Heart left ventricle (tissue), 16 donors: ENCODE data around the gene SPCS2. TPM values are rescaled to one million over a fixed set of nuclear protein-coding genes. Genes with fewer than 3 reads are reported as not detected.

Experiments used
- ATAC-seq, 4 donors: fragments of 200-7000 bp; cut with Tn5 transposase; one replicate each; pipeline ENCODE4 v1.9.1; 2020 to 2022; ENCODE audit warnings: moderate library complexity in 4 of 4, mild to moderate bottlenecking in 3 of 4, moderate number of reproducible peaks in 1 of 4
- DNase-seq, 5 donors: peaks; one replicate each; pipeline ENCODE4 v3.0.0-alpha.2; 2020
- H3K27ac ChIP-seq, 12 donors: fragments of 200-600 bp; sonication (generic) in 4 of 12; one replicate each; pipeline versions ENCODE4 v1.5.0 to v1.8.0; 2016 to 2022; ENCODE audit warnings: mild to moderate bottlenecking in 2 of 12
- H3K27me3 ChIP-seq, 9 donors: fragments of 200-600 bp; sonication (generic) in 2 of 9; one replicate each; pipeline versions ENCODE4 v1.5.1 to v1.8.0; 2016 to 2022; ENCODE audit warnings: mild to moderate bottlenecking in 3 of 9
- H3K36me3 ChIP-seq, 9 donors: fragments of 200-600 bp; sonication (generic) in 2 of 9; one replicate each; pipeline versions ENCODE4 v1.5.0 to v1.8.0; 2018 to 2022; ENCODE audit warnings: mild to moderate bottlenecking in 2 of 9
- H3K4me1 ChIP-seq, 12 donors: fragments of 200-600 bp; sonication (generic) in 4 of 12; one replicate each; pipeline versions ENCODE4 v1.5.0 to v1.8.0; 2016 to 2022; ENCODE audit warnings: mild to moderate bottlenecking in 3 of 12
- H3K4me3 ChIP-seq, 12 donors: fragments of 200-600 bp; sonication (generic) in 4 of 12; one replicate each; pipeline versions ENCODE4 v1.5.0 to v1.8.0; 2017 to 2022; ENCODE audit warnings: mild to moderate bottlenecking in 9 of 12, moderate library complexity in 4 of 12
- H3K9me3 ChIP-seq, 12 donors: fragments of 200-600 bp; sonication (generic) in 4 of 12; one replicate each; pipeline versions ENCODE4 v1.5.0 to v1.8.0; 2016 to 2022; ENCODE audit warnings: mild to moderate bottlenecking in 1 of 12
- CTCF ChIP-seq, 12 donors: fragments of 200-600 bp; sonication (generic) in 4 of 12; IDR thresholded peaks; one replicate each; pipeline versions ENCODE4 v1.5.0 to v1.8.0; 2018 to 2022; ENCODE audit warnings: antibody characterized with exemption in 12 of 12, mild to moderate bottlenecking in 5 of 12
- POLR2A ChIP-seq, 2 donors: fragments of 450-650 bp; IDR thresholded peaks; one replicate each; pipeline ENCODE4 v1.6.1; 2017; ENCODE audit warnings: antibody characterized with exemption in 2 of 2, mild to moderate bottlenecking in 2 of 2, moderate library complexity in 2 of 2
- WGBS, 4 donors: extraction: QIAGEN DNeasy Blood & Tissue Kit in 2 of 4; methylation state at CpG; one replicate each; pipeline versions ENCODE4 v1.1.5 to v1.1.7; 2013 to 2018; 5-methylcytosine and 5-hydroxymethylcytosine counted together
- intact Hi-C, 10 donors: fragments of 100-400 bp; cut with DNase I; formaldehyde crosslinking; loops; one replicate each; pipeline versions ENCODE4 v1.11.1 to v1.14.2; 2022
- polyA plus RNA-seq, 2 donors: library from polyadenylated mRNA; stranded (reverse); fragments of 200-250 nt; gene quantifications; one replicate each; pipeline ENCODE4 v1.2.3, GENCODE V29; 2013
- total RNA-seq, 9 donors: library from RNA; depleted of rRNA in 2 of 9; stranded (reverse); fragments of >200 nt in 2 of 9; fragmentation: NEBNext Ultra II Directional in 3 of 9; extraction: Animal tissue kit (Norgen Biotek cat#: 25700) in 3 of 9; gene quantifications; one replicate each; pipeline versions ENCODE4 v1.1.0 to v1.2.4, GENCODE V29; 2016 to 2023
- donor health status: ischemic (EF 13 %, LVEDD 7.1; RV severe dilation, severe dysfunction).
- donor health status: healthy with polysubstance abuse.
- donor health status: DM: no; HTN: yes; CAD: no.
- donor health status: DM: no; HTN: no; CAD: no.
- donor health status: ischemic (EF 25% LVEDD 6.9; RV normal size, moderate dysfunction).
- donor health status: ischemic (EF 25% LVEDD 5.7; RV mildly dilated, moderate dysfunction).
- donor health status: healthy.
- donor health status: DM: yes; HTN: yes; CAD: no.
- donor health status: ischemic (EF 35%, LVEDD 5.7; RV mildly dilated, moderate dysfunction).
- donor health status: nonischemic (EF 11% LVEDD 7.7; RV severe dilation, severe dysfunction).
- donor health status: DM: yes; HTN: yes; CAD: no.
- donor health status: PGD.
- donor health status: ischemic (EF 29% LVEDD 5.4; RV normal size, mild dysfunction).
- donor health status: nonischemic (EF 23%, LVEDD 6.1; RV moderate dilation, normal function).

The SPCS2 gene
- total and polyA plus RNA-seq, 11 donors = 21.8 to 136 (median 109) TPM

GRCh38 chr11:74990941-74991340 lies 41.9 kb downstream of the SPCS2 start:
- Histone ChIP-seq H3K27me3 (no peaks in the 10 kb centered on the region), H3K4me1 (peaks cover 0 to 32% (median 10%) of the 10 kb centered on the region in 12 donors), H3K27ac (peak overlapping the region in 1 of 12 donors; percentile 11), H3K36me3 (peaks cover 0 to 24% (median 16%) of the 10 kb centered on the region in 9 donors), H3K4me3 (no peak overlapping the region), H3K9me3 (no peaks in the 10 kb centered on the region)
- ATAC-seq (no peak), DNase-seq (no peak)
- TF ChIP-seq CTCF (IDR thresholded peaks at IDR 0.05) = no peak
- TF ChIP-seq POLR2A (IDR thresholded peaks at IDR 0.05) = no peak
- 41 to 64% (median 49%) methylated on average over 1 of the region's 1 CpG for WGBS, 4 donors
- intact Hi-C loops = no loop called here

GRCh38 chr11:74992852-74993251 lies 43.8 kb downstream of the SPCS2 start:
- Histone ChIP-seq H3K4me1 (peaks cover 0 to 32% (median 10%) of the 10 kb centered on the region in 12 donors), H3K36me3 (peaks cover 0 to 37% (median 27%) of the 10 kb centered on the region in 9 donors), H3K9me3 (no peaks in the 10 kb centered on the region), H3K4me3 (no peak overlapping the region), H3K27ac (no peak overlapping the region), H3K27me3 (no peaks in the 10 kb centered on the region)
- TF ChIP-seq CTCF (IDR thresholded peaks at IDR 0.05) (no peak), POLR2A (IDR thresholded peaks at IDR 0.05) (no peak)
- ATAC-seq = no peak
- WGBS, 4 donors = 93 to 98% (median 95%) methylated on average over 5 of the region's 5 CpGs
- DNase-seq = no peak
- intact Hi-C loops = no loop called here

- Histone ChIP-seq H3K36me3 (peaks cover 0 to 45% (median 19%) of the 10 kb centered on the region in 9 donors), H3K27me3 (no peaks in the 10 kb centered on the region), H3K4me3 (no peak overlapping the region), H3K27ac (no peak overlapping the region), H3K4me1 (no peaks in the 10 kb centered on the region), H3K9me3 (no peaks in the 10 kb centered on the region)
- intact Hi-C loops = no loop called here
- WGBS, 4 donors = 91 to 96% (median 91%) methylated on average over 3 of the region's 3 CpGs
- TF ChIP-seq POLR2A (IDR thresholded peaks at IDR 0.05) (no peak), CTCF (IDR thresholded peaks at IDR 0.05) (no peak)
- ATAC-seq = no peak
- DNase-seq = no peak
These were observed 51.9 kb downstream of the SPCS2 start for GRCh38 chr11:75000975-75001354.

GRCh38 chr11:75001686-75002085 lies 52.6 kb downstream of the SPCS2 start:
- H3K27me3 ChIP-seq = no peaks in the 10 kb centered on the region
- intact Hi-C loops = no loop called here
- TF ChIP-seq POLR2A (IDR thresholded peaks at IDR 0.05) (no peak), CTCF (IDR thresholded peaks at IDR 0.05) (no peak)
- ATAC-seq (no peak), DNase-seq (no peak)
- no peak overlapping the region for H3K27ac ChIP-seq
- H3K4me1 ChIP-seq = no peaks in the 10 kb centered on the region
- H3K36me3 ChIP-seq = peaks cover 0 to 45% (median 19%) of the 10 kb centered on the region in 9 donors
- 81 to 92% (median 92%) methylated on average over 3 of the region's 3 CpGs for WGBS, 4 donors
- no peak overlapping the region for H3K4me3 ChIP-seq
- H3K9me3 ChIP-seq = no peaks in the 10 kb centered on the region
